ENCODE data around the gene FOXD3. TPM values are rescaled to one million over a fixed set of nuclear protein-coding genes. Genes with fewer than 3 reads are reported as not detected.
"Not testable (repeated sequence)": the region's sequence is repeated elsewhere in the genome, so short reads cannot be mapped to it uniquely, and the experiment has no call there.

Gene FOXD3
- total RNA-seq, 1 experiment from 2014 or later: not detected

- DNase-seq (ENCODE audit: low spot score): no peak
- in situ Hi-C loops (cut with HindIII; ENCODE audit: low sequenced_read_pairs): no loop called here
These were observed 20.0 kb downstream of the FOXD3 start for GRCh38 chr1:63342402-63342801.

GRCh38 chr1:63343922-63344321 lies 21.6 kb downstream of the FOXD3 start:
- DNase-seq (ENCODE audit: low spot score): no peak
- in situ Hi-C loops (cut with HindIII; ENCODE audit: low sequenced_read_pairs): no loop called here

DNA sequence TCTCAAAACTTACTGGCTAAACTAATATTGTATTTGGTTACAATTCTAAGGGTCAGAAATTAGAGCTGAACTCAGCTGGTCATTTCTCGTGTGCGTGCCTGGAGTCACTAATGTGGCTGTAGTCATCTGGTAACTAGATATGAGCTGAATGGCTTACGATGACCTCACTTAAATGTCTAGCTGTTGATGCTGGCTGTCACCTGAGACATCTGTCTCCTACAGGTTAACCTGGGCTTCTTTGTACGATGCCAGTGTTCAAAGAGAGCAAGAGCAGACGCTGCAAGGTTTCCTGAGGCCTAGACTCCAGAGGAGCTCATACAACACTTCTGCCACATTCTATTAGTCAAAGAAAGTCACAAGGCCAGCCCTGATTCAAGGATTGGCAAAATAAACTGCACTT lies 28.0 kb downstream of the FOXD3 start:
- in situ Hi-C loops (cut with HindIII; ENCODE audit: low sequenced_read_pairs): no loop called here

GRCh38 chr1:63352736-63353135 lies 30.4 kb downstream of the FOXD3 start:
- in situ Hi-C loops (cut with HindIII; ENCODE audit: low sequenced_read_pairs): no loop called here

More for the DNA sequence above, 28.0 kb downstream of the FOXD3 start:
- no peak for DNase-seq (ENCODE audit: low spot score)

DNA sequence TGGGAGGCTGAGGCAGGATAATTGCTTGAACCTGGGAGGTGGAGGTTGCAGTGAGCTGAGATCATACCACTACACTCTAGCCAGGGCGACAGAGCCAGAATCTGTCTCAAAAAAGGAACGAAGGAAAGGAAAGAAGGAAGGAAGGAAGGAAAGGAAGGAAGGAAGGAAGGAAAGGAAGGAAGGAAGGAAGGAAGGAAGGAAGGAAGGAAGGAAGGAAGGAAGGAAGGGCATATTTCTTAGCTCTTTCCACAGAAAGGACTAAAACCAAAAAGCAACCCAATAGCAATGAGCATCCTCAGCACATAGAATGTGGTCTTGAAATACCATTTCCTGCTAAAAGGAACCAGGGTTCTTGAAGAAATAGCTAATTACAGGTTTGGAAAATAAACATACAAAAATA lies 33.9 kb downstream of the FOXD3 start:
- DNase-seq (ENCODE audit: low spot score); in situ Hi-C loops (cut with HindIII; ENCODE audit: low sequenced_read_pairs): not testable (repeated sequence)

More at GRCh38 chr1:63352736-63353135, 30.4 kb downstream of the FOXD3 start:
- DNase-seq (ENCODE audit: low spot score): no peak

- DNase-seq (ENCODE audit: low spot score): no peak
- in situ Hi-C loops (cut with HindIII; ENCODE audit: low sequenced_read_pairs): no loop called here
These were observed 37.2 kb downstream of the FOXD3 start for GRCh38 chr1:63359561-63359960.

DNA sequence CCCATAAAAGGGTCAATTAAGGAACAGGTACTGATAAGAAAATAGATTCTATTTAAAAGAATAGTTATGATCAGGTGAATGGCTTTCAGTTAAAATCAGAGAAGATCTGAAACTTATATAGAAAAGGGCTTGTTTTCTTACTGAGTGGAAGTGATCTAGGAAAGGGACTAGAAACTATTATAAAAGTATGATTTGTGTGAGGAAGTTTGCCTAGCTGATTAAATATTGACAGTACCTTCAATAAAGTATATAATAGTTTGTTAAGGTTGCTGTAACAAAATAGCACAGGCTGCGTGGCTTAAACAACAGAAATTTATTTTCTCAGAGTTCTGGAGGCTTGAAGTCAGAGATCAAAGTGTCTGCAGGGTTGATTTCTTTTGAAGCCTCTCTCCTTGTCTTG lies 39.7 kb downstream of the FOXD3 start:
- no peak for DNase-seq (ENCODE audit: low spot score)
- in situ Hi-C loops (cut with HindIII; ENCODE audit: low sequenced_read_pairs): no loop called here

- no peak for DNase-seq (ENCODE audit: low spot score)
- in situ Hi-C loops (cut with HindIII; ENCODE audit: low sequenced_read_pairs): no loop called here
These were observed 40.2 kb downstream of the FOXD3 start for GRCh38 chr1:63362578-63362977.

- in situ Hi-C loops (cut with HindIII; ENCODE audit: low sequenced_read_pairs): no loop called here
- no peak for DNase-seq (ENCODE audit: low spot score)
These were observed 40.6 kb downstream of the FOXD3 start for GRCh38 chr1:63363014-63363413.

- in situ Hi-C loops (cut with HindIII; ENCODE audit: low sequenced_read_pairs): no loop called here
- DNase-seq (ENCODE audit: low spot score): no peak
These were observed 44.5 kb downstream of the FOXD3 start for GRCh38 chr1:63366908-63367214.

- in situ Hi-C loops (cut with HindIII; ENCODE audit: low sequenced_read_pairs): no loop called here
- peak; percentile 91 for DNase-seq (ENCODE audit: low spot score)
These were observed 45.1 kb downstream of the FOXD3 start, which contains the start of gene ALG6 for GRCh38 chr1:63367215-63368103. Gene ALG6, plus strand, starts transcription at chr1:63367627. Its CDS starts 3,351 bp downstream, at chr1:63370978.

DNA sequence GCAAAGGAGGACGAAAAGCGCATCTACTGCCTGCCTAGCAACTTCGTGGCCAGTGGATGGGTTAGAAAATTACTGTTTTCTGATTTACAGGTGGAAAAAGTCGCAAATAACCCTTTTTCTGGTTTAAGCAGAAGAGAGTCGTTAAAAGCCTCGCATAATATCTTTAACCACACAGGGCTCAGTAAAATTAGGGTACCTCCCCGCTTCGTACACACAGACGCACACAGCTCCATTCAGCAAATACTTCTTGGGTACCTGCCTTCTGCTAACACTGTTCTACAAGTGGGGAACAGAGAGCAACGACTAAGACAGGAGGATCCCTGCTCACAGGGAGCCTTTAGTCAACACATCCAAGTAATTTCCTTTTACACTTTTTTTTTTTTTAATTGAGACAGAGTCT lies 45.8 kb downstream of the FOXD3 start:
- in situ Hi-C loops (cut with HindIII; ENCODE audit: low sequenced_read_pairs): no loop called here
- DNase-seq (ENCODE audit: low spot score): peak; percentile 36

Other genes with a start within 250 kb of the FOXD3 start
- 12.5 and 19.1 TPM in 2 replicates for gene ALG6, start 45.1 kb downstream of the FOXD3 start, total RNA-seq (2014; rRNA removed; shearing (Covaris generic))
- 31.0 and 35.9 TPM in 2 replicates for gene ITGB3BP, start 200.7 kb downstream of the FOXD3 start, total RNA-seq (2014; rRNA removed; shearing (Covaris generic))
- 4.6 and 7.6 TPM in 2 replicates for gene EFCAB7, start 201.0 kb downstream of the FOXD3 start, total RNA-seq (2014; rRNA removed; shearing (Covaris generic))

Data from G401 (cell line).